Upper lobe of left lung (tissue), 6 donors: ENCODE results near the gene EHMT1. TPM values are rescaled to one million over a fixed set of nuclear protein-coding genes. Genes with fewer than 3 reads are reported as not detected.

Experiments
- ATAC-seq, 2 donors: fragments of 200-7000 bp; cut with Tn5 transposase; one replicate each; pipeline ENCODE4 v1.9.1; 2022; ENCODE audit warnings: mild to moderate bottlenecking in 2 of 2, moderate library complexity in 2 of 2; ENCODE audit not compliant: low FRiP score in 2 of 2
- DNase-seq, 2 donors: peaks; one replicate each; pipeline ENCODE4 v3.0.0-alpha.2; 2019 to 2020
- H3K27ac ChIP-seq, 4 donors: fragments of 200-600 bp; sonication (generic); one replicate each; pipeline ENCODE4 v1.5.1; 2016 to 2019
- H3K27me3 ChIP-seq, 4 donors: fragments of 200-600 bp; sonication (generic); one replicate each; pipeline ENCODE4 v1.5.1; 2017 to 2019
- H3K36me3 ChIP-seq, 4 donors: fragments of 200-600 bp; sonication (generic); one replicate each; pipeline ENCODE4 v1.5.1; 2016 to 2019
- H3K4me1 ChIP-seq, 4 donors: fragments of 200-600 bp; sonication (generic); one replicate each; pipeline ENCODE4 v1.5.1; 2018 to 2019
- H3K4me3 ChIP-seq, 4 donors: fragments of 200-600 bp; sonication (generic); one replicate each; pipeline ENCODE4 v1.5.1; 2017 to 2019; ENCODE audit warnings: mild to moderate bottlenecking in 2 of 4, moderate library complexity in 1 of 4
- H3K9me3 ChIP-seq, 4 donors: fragments of 200-600 bp; sonication (generic); one replicate each; pipeline ENCODE4 v1.5.1; 2018 to 2019
- EP300 ChIP-seq, 4 donors: sonication (generic); formaldehyde crosslinking; IDR thresholded peaks; one replicate each; pipeline ENCODE4 v1.5.1; 2017; ENCODE audit warnings: antibody characterized with exemption in 4 of 4, control low read depth in 2 of 4
- POLR2A ChIP-seq, 4 donors: fragments of 450-650 bp; IDR thresholded peaks; one replicate each; pipeline ENCODE4 v1.5.1; 2016 to 2017; ENCODE audit warnings: antibody characterized with exemption in 4 of 4, mild to moderate bottlenecking in 2 of 4
- POLR2AphosphoS5 ChIP-seq, 2 donors: sonication (generic); formaldehyde crosslinking; IDR thresholded peaks; one replicate each; pipeline ENCODE4 v1.5.1; 2017; ENCODE audit warnings: antibody characterized with exemption in 2 of 2
- WGBS, 2 donors: methylation state at CpG; one replicate each; pipeline ENCODE4 v1.1.5; 2017 to 2018; 5-methylcytosine and 5-hydroxymethylcytosine counted together
- total RNA-seq, 6 donors: library from RNA; depleted of rRNA in 4 of 6; stranded (reverse); fragments of >200 nt in 4 of 6; gene quantifications; one replicate each; pipeline versions ENCODE4 v1.1.0 to v1.2.1, GENCODE V29; 2016 to 2021
- TF ChIP-seq, protein P1 (sequence below), 6 experiments: fragments of 450-650 bp in 4 of 6; fragments of 200-600 bp in 2 of 6; sonication (generic) in 2 of 6; IDR thresholded peaks; one replicate each; pipeline ENCODE4 v1.5.1; 2016 to 2019; ENCODE audit warnings: antibody characterized with exemption in 6 of 6
- donor health status: DM: no; HTN: no; CAD: no; lungs with moderate emphysema.
- donor health status: DM: no; HTN: yes; CAD: no; lungs with severe emphysema.

Gene EHMT1
- total RNA-seq, 6 donors from 2014 or later = 68.0 to 183 (median 83.6) TPM

DNA sequence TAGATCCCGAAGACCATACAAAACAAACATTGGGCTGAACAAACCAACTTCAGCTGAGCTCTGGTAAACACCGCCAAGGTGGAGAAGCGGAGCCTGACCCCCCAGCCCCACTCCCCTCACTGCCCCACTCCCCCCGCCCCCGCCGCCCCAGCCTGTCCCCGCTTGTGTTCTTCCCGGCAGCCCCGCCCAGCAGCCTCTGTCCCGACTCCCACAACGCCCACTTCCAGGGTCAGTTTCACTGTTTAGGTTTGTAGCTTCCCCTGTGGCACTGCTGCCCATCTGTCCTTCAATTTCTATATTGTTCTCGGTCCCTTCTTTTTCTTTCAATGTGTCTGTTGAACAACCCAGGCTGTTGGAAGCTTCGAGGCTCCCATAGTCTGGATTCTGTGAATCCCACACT is 146.7 kb downstream of the EHMT1 start:
- Histone ChIP-seq H3K27me3 (no peaks in the 10 kb centered on the region), H3K9me3 (no peaks in the 10 kb centered on the region), H3K27ac (peak overlapping the region in 1 of 4 donors; percentile 52), H3K4me3 (no peak overlapping the region), H3K36me3 (peaks cover 8 to 64% (median 41%) of the 10 kb centered on the region in 4 donors), H3K4me1 (no peaks in the 10 kb centered on the region)
- WGBS, 2 donors = 69 to 73% methylated on average over 13 of the region's 13 CpGs
- ATAC-seq (no peak), DNase-seq (no peak)
- TF ChIP-seq, protein P1, sequence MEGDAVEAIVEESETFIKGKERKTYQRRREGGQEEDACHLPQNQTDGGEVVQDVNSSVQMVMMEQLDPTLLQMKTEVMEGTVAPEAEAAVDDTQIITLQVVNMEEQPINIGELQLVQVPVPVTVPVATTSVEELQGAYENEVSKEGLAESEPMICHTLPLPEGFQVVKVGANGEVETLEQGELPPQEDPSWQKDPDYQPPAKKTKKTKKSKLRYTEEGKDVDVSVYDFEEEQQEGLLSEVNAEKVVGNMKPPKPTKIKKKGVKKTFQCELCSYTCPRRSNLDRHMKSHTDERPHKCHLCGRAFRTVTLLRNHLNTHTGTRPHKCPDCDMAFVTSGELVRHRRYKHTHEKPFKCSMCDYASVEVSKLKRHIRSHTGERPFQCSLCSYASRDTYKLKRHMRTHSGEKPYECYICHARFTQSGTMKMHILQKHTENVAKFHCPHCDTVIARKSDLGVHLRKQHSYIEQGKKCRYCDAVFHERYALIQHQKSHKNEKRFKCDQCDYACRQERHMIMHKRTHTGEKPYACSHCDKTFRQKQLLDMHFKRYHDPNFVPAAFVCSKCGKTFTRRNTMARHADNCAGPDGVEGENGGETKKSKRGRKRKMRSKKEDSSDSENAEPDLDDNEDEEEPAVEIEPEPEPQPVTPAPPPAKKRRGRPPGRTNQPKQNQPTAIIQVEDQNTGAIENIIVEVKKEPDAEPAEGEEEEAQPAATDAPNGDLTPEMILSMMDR (IDR thresholded peaks at IDR 0.05) = no peak
- TF ChIP-seq POLR2AphosphoS5 (IDR thresholded peaks at IDR 0.05) (no peak), EP300 (IDR thresholded peaks at IDR 0.05) (no peak), POLR2A (IDR thresholded peaks at IDR 0.05) (no peak)

DNA sequence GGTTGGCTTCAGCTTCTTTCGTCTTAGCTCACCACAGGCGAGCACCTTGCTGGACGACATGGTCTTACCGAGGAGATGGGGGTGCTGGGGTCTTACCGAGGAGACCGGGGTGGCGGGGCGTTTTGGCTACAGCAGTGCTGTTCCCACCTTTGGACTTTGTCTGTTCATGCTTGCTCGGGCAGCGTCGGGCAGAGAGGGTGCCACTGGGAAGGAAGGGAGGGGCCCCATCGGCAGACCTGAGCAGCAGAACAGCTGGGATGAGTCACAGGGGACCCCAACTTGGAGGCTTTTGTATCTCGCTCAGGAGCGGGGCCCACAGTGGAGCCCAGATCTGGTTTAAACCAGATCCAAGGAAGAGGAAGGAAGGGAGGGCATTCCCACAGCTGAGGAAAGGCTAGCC is 152.8 kb downstream of the EHMT1 start:
- ATAC-seq (no peak), DNase-seq (no peak)
- Histone ChIP-seq H3K27me3 (no peaks in the 10 kb centered on the region), H3K36me3 (peaks cover 4 to 60% (median 37%) of the 10 kb centered on the region in 4 donors), H3K4me3 (no peak overlapping the region), H3K9me3 (no peaks in the 10 kb centered on the region), H3K27ac (no peak overlapping the region), H3K4me1 (no peaks in the 10 kb centered on the region)
- 84 to 90% methylated on average over 14 of the region's 14 CpGs for WGBS, 2 donors
- TF ChIP-seq, protein P1 (IDR thresholded peaks at IDR 0.05) = no peak
- TF ChIP-seq EP300 (IDR thresholded peaks at IDR 0.05) = no peak
- no peak for TF ChIP-seq POLR2A (IDR thresholded peaks at IDR 0.05)
- TF ChIP-seq POLR2AphosphoS5 (IDR thresholded peaks at IDR 0.05) = no peak

- Histone ChIP-seq H3K36me3 (peaks cover 4 to 60% (median 40%) of the 10 kb centered on the region in 4 donors), H3K4me1 (no peaks in the 10 kb centered on the region), H3K27ac (no peak overlapping the region), H3K27me3 (no peaks in the 10 kb centered on the region), H3K9me3 (no peaks in the 10 kb centered on the region), H3K4me3 (no peak overlapping the region)
- DNase-seq (no peak), ATAC-seq (no peak)
- WGBS, 2 donors = 89 to 93% methylated on average over 12 of the region's 12 CpGs
- TF ChIP-seq, protein P1 (IDR thresholded peaks at IDR 0.05) = no peak
- TF ChIP-seq POLR2AphosphoS5 (IDR thresholded peaks at IDR 0.05) (no peak), POLR2A (IDR thresholded peaks at IDR 0.05) (no peak), EP300 (IDR thresholded peaks at IDR 0.05) (no peak)
Observed at GRCh38 chr9:137772281-137772873, 153.6 kb downstream of the EHMT1 start.

GRCh38 chr9:137774775-137775386 is 156.1 kb downstream of the EHMT1 start:
- Histone ChIP-seq H3K4me1 (no peaks in the 10 kb centered on the region), H3K27ac (no peak overlapping the region), H3K4me3 (no peak overlapping the region), H3K27me3 (no peaks in the 10 kb centered on the region), H3K36me3 (peaks cover 18 to 80% (median 57%) of the 10 kb centered on the region in 4 donors), H3K9me3 (no peaks in the 10 kb centered on the region)
- DNase-seq (peak in 1 of 2 donors; percentile 56), ATAC-seq (no peak)
- TF ChIP-seq POLR2A (IDR thresholded peaks at IDR 0.05) = no peak
- TF ChIP-seq, protein P1 (IDR thresholded peaks at IDR 0.05) = no peak
- 94 to 98% methylated on average over 22 to 24 of the region's 24 CpGs for WGBS, 2 donors
